Smooth muscle cell of the coronary artery (primary cell): ENCODE measurements around the gene FGF5. TPM values are rescaled to one million over a fixed set of nuclear protein-coding genes. Genes with fewer than 3 reads are reported as not detected.

Experiments used
- total RNA-seq: library from RNA; depleted of rRNA; stranded (reverse); fragments of >200 nt; gene quantifications from 2 replicates; pipeline ENCODE4 v1.2.3, GENCODE V29; 2014; ENCODE audit warnings: low replicate concordance

FGF5 gene, protein sequence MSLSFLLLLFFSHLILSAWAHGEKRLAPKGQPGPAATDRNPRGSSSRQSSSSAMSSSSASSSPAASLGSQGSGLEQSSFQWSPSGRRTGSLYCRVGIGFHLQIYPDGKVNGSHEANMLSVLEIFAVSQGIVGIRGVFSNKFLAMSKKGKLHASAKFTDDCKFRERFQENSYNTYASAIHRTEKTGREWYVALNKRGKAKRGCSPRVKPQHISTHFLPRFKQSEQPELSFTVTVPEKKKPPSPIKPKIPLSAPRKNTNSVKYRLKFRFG
- total RNA-seq = 3.2 and 4.4 TPM in 2 replicates

DNA sequence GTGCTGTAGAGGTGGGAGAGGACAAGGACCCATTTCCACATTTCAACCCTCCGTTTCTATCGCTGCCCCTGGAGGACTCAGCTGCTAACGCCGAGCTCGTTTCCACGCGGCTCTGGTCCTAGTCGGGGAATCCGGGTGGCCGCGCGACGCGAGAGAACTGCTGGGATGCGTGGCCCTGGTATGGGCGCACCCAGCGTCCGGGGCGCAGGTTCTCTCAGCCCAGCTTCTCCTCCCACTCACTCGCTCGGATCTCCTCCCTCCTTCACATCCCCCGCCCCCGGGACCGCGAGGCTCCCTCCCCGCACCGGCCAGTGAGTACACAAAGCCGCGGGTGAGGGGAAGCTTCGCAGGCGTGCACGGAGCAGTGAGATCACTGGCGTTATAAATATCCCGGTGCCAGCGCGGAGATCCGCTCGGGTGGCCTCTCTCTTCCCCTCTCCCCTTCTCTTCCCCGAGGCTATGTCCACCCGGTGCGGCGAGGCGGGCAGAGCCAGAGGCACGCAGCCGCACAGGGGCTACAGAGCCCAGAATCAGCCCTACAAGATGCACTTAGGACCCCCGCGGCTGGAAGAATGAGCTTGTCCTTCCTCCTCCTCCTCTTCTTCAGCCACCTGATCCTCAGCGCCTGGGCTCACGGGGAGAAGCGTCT, at the start of gene FGF5:
Gene FGF5, plus strand, starts transcription at position 412 of the 649 bp plus-strand sequence. Its CDS starts 161 bp downstream, at position 573.

DNA sequence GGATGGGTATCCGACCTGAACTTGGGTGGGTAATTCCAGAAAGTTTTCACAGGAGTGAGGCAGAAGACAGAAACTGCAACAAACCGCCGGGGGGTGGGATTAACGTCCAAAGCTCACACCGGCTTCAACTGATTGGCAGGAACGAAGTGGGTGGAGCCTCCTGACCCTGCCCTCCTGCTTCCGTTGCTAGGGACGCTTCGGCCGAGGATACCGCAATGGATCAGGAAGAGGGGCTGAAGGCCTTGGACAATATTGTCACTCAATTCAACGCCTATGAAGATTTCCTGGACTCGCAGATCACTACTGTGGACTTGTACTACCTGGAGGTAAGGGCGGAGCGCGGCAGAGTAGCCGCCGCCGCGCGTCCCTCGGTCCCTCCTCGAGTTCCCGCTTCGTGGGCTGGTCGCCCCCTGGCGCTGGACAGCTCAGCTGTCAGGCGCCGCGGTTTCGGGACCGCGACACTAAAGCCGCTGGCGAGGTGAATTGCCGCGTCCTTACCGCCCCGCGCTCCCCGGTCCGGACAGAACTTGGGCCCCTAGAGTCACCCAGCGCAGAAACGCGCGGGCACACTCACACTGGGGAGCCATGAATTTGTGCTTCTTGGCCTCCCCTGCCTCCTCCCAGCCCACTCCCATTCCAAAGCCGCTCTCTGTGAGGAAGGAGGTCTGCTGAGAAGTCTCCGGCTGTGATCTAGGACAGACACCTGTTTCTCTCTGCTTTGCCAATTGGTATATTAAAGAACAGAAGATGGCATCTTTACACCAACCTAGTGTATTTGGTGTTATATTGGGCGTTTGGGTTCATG, 69.3 kb downstream of the FGF5 start, which contains the start of gene CFAP299:
Gene CFAP299, plus strand, starts transcription at position 177 of the 805 bp plus-strand sequence.

Other genes starting within 250 kb of the FGF5 start
- gene ANTXR2, start 193.4 kb upstream of the FGF5 start, total RNA-seq = 85.3 and 133 TPM in 2 replicates
- 1.4 and 2.2 TPM in 2 replicates for gene PRDM8, start 69.2 kb upstream of the FGF5 start, total RNA-seq
- gene CFAP299, start 69.1 kb downstream of the FGF5 start, total RNA-seq = 3.5 and 14.0 TPM in 2 replicates